Activated CD8-positive, alpha-beta T cell treated with anti-CD3 and anti-CD28 coated beads, Interleukin-2, amount 10 ng/mL, durations not matched to agents 7 days and 5 days (primary cell): ENCODE measurements around the gene DGKG. TPM values are rescaled to one million over a fixed set of nuclear protein-coding genes. Genes with fewer than 3 reads are reported as not detected.

Experiments
- ATAC-seq: fragments of 150-1000 bp; cut with Tn5 transposase; one replicate; pipeline ENCODE4 v1.10.0; 2021; ENCODE audit warnings: moderate library complexity
- CTCF ChIA-PET: fragments of 350-600 bp; sonication (Branson Sonifier 250); formaldehyde crosslinking; loops from one replicate; lab custom pipeline; 2021; ENCODE audit warnings: antibody characterized with exemption; lab: Charles Lee
- POLR2A ChIA-PET: fragments of 350-600 bp; sonication (Branson Sonifier 250); formaldehyde crosslinking; loops from one replicate; lab custom pipeline; 2021; ENCODE audit warnings: antibody characterized with exemption; lab: Charles Lee
- DNase-seq: peaks from one replicate; pipeline ENCODE4 v3.0.0-alpha.2; 2020
- H3K27ac Mint-ChIP-seq: one replicate; pipeline ENCODE4 v1.8.0; 2021; ENCODE audit warnings: mild to moderate bottlenecking, mixed read lengths
- H3K27me3 Mint-ChIP-seq: one replicate; pipeline ENCODE4 v1.8.0; 2021; ENCODE audit warnings: low read depth, mixed read lengths
- H3K36me3 Mint-ChIP-seq: one replicate; pipeline ENCODE4 v1.8.0; 2021; ENCODE audit warnings: low read depth, mixed read lengths
- H3K4me1 Mint-ChIP-seq: one replicate; pipeline ENCODE4 v1.8.0; 2021; ENCODE audit warnings: low read depth, mixed read lengths
- H3K4me3 Mint-ChIP-seq: one replicate; pipeline ENCODE4 v1.8.0; 2021; ENCODE audit warnings: mild to moderate bottlenecking, mixed read lengths
- H3K9me3 Mint-ChIP-seq: one replicate; pipeline ENCODE4 v1.8.0; 2022; ENCODE audit warnings: mixed read lengths; ENCODE audit not compliant: insufficient read depth
- total RNA-seq, 2 experiments: library from RNA; stranded (reverse); gene quantifications; one replicate each; pipeline ENCODE4 v1.2.3, GENCODE V29; 2021

DGKG gene
- total RNA-seq, 2 experiments from 2014 or later = 0.37 to 0.42 TPM

DNA sequence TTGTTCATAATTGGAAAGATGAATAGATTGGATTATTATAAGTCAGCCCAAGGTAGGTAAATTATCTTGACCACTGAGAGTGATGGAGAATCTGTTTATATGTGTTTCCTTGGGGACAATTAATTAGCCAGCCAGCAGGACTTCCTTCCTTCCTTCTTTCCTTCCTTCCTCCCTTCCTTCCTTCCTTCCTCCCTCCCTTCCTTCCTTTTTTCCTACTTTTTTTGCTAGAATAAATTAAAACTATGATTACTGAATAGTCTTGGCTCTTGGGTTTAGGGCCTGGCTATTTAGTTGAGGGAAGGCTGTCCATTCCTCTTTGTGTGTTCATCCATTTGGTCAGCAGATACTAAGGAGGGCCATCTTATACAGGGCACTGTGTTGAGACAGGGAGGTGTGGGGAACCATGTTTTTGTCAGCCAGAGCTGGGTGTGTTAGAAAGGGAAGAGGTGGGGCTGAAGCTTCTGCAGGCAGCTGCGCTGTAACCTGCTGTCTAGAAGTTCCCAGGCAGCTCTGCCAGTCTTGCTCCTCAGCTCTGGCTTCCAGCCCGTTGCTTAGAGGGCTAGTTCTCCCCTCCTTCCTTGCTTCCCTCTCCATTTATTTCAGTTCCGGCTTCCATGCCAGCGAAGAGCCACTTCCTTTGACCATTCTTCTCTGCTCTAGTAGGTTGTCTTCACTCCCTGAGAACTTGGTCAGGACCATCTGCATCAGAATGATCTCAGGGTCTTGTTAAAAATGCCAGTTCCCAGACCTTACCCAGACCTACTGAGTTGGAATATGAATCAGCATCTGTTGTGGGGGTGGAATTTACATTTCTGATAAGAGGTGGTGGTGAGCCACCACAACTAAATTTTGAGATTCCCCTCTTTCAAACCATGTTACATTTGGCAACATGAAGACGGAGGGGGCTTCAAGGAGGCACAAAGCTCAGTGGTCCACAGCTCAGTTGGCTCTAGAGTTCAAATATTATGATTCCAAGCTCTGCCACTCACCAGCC is 113.9 kb downstream of the DGKG start:
- CTCF ChIA-PET = interaction anchor here (1.6 to 2.9 kb wide), 3 partner anchors 11 to 305 kb away, joined by 5 to 9 read pairs (median 9); no protein-coding TSS in a partner anchor
- H3K36me3 Mint-ChIP-seq = no peaks in the 10 kb centered on the region
- H3K27ac Mint-ChIP-seq = no peak overlapping the region
- H3K4me1 Mint-ChIP-seq = peaks cover 5% of the 10 kb centered on the region
- POLR2A ChIA-PET = no interaction called here
- DNase-seq (no peak), ATAC-seq (no peak)
- H3K27me3 Mint-ChIP-seq = peaks cover 20% of the 10 kb centered on the region
- no peak overlapping the region for H3K4me3 Mint-ChIP-seq
- H3K9me3 Mint-ChIP-seq = no peaks in the 10 kb centered on the region

DNA sequence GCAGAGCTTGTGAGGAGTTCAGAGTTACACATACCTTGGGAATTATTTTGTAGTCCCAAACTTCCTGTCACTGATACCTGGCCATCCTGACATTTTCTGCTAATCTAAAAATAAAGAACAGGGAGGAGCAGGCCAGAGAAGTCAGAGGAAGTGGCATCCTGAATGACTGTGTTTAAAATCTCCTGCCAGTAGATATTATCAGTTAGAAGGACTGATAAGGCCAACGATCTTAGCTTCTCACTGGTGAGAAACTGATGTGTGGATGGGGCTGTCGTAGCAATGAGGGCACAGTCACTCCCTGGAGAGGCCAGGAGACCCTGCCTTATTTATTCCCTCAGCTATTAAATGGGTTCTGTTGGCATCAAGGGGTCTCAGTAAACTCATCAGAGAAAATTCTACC is 115.1 kb downstream of the DGKG start:
- ChIA-PET POLR2A (no interaction called here), CTCF (interaction anchor here (0.6 to 6.4 kb wide), 5 partner anchors 264 to 321 kb away, joined by 3 to 44 read pairs (median 4); no protein-coding TSS in a partner anchor)
- Mint-ChIP-seq H3K4me1 (peaks cover 13% of the 10 kb centered on the region), H3K36me3 (no peaks in the 10 kb centered on the region), H3K27me3 (peaks cover 20% of the 10 kb centered on the region), H3K4me3 (no peak overlapping the region), H3K27ac (no peak overlapping the region), H3K9me3 (no peaks in the 10 kb centered on the region)
- no peak for ATAC-seq
- DNase-seq = no peak

DNA sequence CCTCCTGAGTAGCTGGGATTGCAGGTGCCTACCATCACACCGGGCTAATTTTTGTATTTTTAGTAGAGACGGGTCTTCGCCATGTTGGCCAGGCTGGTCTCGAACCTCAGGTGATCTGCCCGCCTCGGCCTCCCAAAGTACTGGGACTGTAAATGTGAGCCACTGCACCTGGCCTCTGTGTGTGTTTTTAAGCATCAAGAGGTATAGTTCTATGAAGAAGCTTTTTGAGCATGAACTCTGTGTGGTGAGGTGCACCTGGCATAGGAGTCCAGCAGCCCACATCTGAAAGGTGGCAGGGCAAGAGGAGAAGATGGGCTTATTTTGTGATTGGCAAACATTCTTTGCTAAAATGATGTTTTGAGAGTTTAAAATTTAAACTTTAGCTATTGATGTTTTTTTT is 118.0 kb downstream of the DGKG start:
- Mint-ChIP-seq H3K4me1 (peaks cover 18% of the 10 kb centered on the region), H3K27ac (no peak overlapping the region), H3K27me3 (peaks cover 23% of the 10 kb centered on the region), H3K36me3 (no peaks in the 10 kb centered on the region), H3K9me3 (no peaks in the 10 kb centered on the region), H3K4me3 (no peak overlapping the region)
- POLR2A ChIA-PET = no interaction called here
- DNase-seq (no peak), ATAC-seq (no peak)
- CTCF ChIA-PET = interaction anchor here (0.7 to 6.4 kb wide), 8 partner anchors 10 to 371 kb away, joined by 3 to 44 read pairs (median 12); no protein-coding TSS in a partner anchor

DNA sequence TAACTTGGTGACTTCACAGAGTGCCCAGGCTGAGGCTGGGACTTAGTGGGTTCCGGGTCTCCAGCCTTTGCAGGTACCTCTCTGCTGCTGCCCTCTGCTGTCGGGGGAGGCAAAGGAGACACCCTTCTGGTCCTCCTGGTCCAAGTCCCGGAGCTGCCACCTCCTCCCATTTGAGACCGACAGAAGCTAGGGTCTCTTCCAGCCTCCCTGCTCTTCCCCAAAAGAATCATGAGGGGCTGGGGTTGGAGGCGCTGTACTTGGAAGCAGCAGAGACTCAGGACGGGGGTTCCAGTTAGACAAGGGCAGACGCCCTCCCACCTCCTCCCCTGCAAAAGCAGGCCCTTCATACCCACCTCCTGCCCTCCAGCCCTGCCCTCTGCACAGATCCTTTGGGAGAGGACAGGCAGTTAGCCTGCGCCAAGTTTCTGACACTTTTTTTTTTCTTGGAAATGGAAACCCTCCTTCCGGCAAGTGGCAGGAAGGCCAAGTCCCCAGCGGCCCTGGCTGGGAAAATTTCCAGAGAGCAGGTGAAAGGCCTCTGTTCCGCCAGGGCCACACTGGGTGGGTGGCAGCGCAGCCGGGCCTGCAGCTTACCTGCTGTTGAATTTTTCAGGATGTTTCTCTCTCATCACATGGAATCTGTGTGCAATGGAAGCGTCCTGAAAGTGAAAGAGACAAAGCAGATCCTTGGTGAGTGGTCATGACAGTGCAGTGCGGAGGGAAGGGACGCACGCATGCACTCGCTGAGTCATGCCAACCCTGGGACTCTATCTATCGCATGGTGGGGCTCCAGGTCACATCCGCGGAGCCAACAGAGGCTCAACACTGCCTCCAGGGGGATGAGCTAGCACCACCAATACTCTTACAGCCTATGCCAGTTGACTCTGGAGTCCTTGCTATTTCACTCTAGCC is 119.9 kb downstream of the DGKG start:
- Mint-ChIP-seq H3K9me3 (no peaks in the 10 kb centered on the region), H3K27me3 (peaks cover 11% of the 10 kb centered on the region), H3K4me1 (peaks cover 18% of the 10 kb centered on the region), H3K4me3 (no peak overlapping the region), H3K27ac (no peak overlapping the region), H3K36me3 (no peaks in the 10 kb centered on the region)
- ChIA-PET CTCF (interaction anchor here (0.6 to 6.4 kb wide), 25 partner anchors 10 to 373 kb away, joined by 3 to 44 read pairs (median 4); no protein-coding TSS in a partner anchor), POLR2A (interaction anchor here (1.0 kb wide), 1 partner anchor 263 kb away, joined by 3 read pairs; no protein-coding TSS in a partner anchor)
- ATAC-seq (peak; percentile 97), DNase-seq (peak; percentile 80)

DNA sequence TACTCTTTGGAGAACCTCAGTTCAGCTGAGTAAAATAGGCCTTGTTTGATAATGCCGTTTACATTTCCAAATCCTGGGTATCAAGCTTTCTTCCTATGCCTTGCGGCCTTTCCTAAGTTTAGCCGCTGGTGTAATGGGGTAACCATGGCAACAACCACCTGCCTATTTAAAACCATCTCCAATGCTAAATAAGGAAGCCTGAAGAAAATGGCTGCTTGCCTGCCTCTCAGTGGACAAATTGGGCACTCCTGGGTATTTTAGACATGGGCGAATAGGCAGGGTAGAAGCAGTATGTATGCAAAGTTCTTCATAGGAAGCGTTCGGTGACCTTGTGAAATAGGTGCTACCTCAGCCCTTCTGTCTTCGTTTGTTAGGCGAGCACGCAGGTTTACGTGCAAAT is 122.7 kb downstream of the DGKG start:
- Mint-ChIP-seq H3K36me3 (no peaks in the 10 kb centered on the region), H3K4me1 (peaks cover 32% of the 10 kb centered on the region), H3K27me3 (peaks cover 9% of the 10 kb centered on the region), H3K9me3 (no peaks in the 10 kb centered on the region), H3K4me3 (no peak overlapping the region), H3K27ac (no peak overlapping the region)
- CTCF ChIA-PET = no interaction called here
- DNase-seq (no peak), ATAC-seq (no peak)
- POLR2A ChIA-PET = no interaction called here

DNA sequence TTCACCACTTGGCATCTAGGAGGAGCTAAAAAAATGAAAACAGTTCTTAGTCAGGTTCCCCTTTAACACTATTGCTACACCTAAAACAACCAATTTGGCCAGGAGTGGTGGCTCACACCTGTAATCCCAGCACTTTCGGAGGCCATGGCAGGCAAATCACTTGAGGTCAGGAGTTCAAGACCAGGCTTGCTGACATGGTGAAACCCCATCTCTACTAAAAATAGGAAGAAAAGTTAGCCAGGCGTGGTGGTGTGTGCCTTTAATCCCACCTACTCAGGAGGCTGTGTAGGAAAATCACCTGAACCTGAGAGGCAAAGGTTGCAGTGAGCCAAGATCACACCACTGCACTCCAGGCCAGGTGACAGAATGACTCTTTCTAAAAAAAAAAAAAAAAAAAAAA is 124.1 kb downstream of the DGKG start:
- ChIA-PET CTCF (interaction anchor here (1.0 to 1.2 kb wide), 3 partner anchors 255 to 295 kb away, joined by 3 to 5 read pairs (median 3); no protein-coding TSS in a partner anchor), POLR2A (no interaction called here)
- Mint-ChIP-seq H3K4me1 (peaks cover 33% of the 10 kb centered on the region), H3K4me3 (no peak overlapping the region), H3K27me3 (peaks cover 9% of the 10 kb centered on the region), H3K9me3 (no peaks in the 10 kb centered on the region), H3K36me3 (no peaks in the 10 kb centered on the region), H3K27ac (no peak overlapping the region)
- no peak for ATAC-seq
- DNase-seq = no peak

DNA sequence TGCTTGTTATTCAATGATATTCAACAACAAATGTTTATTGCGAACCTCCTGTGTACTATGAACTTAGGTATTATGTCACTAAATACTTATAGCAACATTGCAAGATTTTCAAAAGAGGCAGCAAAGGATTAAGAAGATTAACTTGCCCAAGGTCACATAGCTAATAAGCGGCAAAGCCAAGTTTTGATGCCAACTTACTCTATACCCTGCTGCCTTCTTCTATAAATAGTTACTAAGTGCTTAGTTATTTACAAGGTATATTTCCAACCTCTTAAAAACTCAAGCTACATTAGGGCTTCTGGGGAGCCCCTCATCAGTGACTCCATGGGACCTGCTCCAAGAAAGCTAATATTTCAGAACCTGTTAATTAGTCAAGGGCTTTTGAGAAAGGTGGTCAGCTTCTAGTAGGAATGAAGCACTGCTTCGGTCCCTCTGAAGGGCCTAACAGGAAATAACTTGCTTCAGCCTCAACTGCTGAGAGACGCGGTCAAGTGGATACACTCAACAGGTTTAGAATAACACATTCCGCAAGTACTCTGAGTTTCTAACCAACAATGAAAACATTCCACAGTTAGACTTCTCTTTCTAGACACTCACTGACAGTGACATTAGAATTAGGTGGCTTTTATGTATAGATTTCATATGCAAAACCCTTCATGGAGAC is 125.5 kb downstream of the DGKG start:
- no peaks in the 10 kb centered on the region for H3K9me3 Mint-ChIP-seq
- no peak overlapping the region for H3K27ac Mint-ChIP-seq
- no peaks in the 10 kb centered on the region for H3K36me3 Mint-ChIP-seq
- no peak overlapping the region for H3K4me3 Mint-ChIP-seq
- DNase-seq (no peak), ATAC-seq (no peak)
- H3K27me3 Mint-ChIP-seq = peaks cover 9% of the 10 kb centered on the region
- CTCF ChIA-PET = interaction anchor here (2.1 kb wide), 1 partner anchor 293 kb away, joined by 13 read pairs; no protein-coding TSS in a partner anchor
- POLR2A ChIA-PET = no interaction called here
- peaks cover 21% of the 10 kb centered on the region for H3K4me1 Mint-ChIP-seq

DNA sequence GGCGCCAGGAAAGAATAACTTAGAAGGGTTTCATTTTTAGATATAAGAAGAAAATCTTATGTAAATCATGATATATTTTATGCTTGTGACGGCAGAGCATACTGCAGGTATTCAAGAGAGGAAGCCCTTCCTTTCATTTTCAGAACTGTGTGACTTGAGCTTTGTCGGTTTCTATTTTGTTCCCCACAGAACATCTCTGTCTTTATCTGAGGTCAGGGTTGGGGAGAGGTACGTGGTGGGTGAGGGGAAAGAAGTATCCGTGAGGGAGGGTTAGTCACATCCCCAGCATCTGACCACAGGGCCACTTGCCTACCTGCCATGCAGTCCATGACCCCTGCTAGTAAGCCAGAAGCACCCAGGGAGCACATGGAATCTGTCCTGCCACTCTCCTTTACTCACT is 126.5 kb downstream of the DGKG start:
- ATAC-seq (peak; percentile 80), DNase-seq (no peak)
- ChIA-PET POLR2A (no interaction called here), CTCF (interaction anchor here (1.4 to 2.1 kb wide), 3 partner anchors 24 to 304 kb away, joined by 3 to 13 read pairs (median 4); no protein-coding TSS in a partner anchor)
- peak overlapping the region; percentile 86 for H3K27ac Mint-ChIP-seq
- H3K27me3 Mint-ChIP-seq = peaks cover 13% of the 10 kb centered on the region
- no peaks in the 10 kb centered on the region for H3K9me3 Mint-ChIP-seq
- no peaks in the 10 kb centered on the region for H3K36me3 Mint-ChIP-seq
- peaks cover 20% of the 10 kb centered on the region for H3K4me1 Mint-ChIP-seq
- peak overlapping the region; percentile 45 for H3K4me3 Mint-ChIP-seq

DNA sequence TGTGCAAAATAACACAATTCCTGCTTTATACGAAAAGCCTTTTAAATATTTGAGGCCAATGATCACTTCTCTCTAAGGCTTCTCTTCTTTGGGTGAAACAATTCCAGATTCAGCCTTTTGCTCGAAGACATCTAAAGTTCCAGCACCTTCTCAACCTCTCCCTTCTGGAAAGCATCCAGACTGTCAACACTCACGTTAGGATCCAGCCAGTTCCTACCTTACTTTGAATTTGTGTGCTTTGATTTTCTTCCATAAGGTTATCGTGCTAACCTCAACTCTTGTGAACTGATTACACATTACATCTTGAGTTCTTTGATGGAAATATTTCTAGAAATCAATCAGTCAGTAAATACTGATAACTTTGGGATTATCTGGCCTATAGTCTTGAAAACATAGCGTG is 127.9 kb downstream of the DGKG start:
- Mint-ChIP-seq H3K36me3 (no peaks in the 10 kb centered on the region), H3K27me3 (peaks cover 10% of the 10 kb centered on the region), H3K4me3 (no peak overlapping the region), H3K4me1 (peaks cover 20% of the 10 kb centered on the region), H3K27ac (no peak overlapping the region), H3K9me3 (no peaks in the 10 kb centered on the region)
- POLR2A ChIA-PET = no interaction called here
- DNase-seq (no peak), ATAC-seq (no peak)
- CTCF ChIA-PET = no interaction called here

DNA sequence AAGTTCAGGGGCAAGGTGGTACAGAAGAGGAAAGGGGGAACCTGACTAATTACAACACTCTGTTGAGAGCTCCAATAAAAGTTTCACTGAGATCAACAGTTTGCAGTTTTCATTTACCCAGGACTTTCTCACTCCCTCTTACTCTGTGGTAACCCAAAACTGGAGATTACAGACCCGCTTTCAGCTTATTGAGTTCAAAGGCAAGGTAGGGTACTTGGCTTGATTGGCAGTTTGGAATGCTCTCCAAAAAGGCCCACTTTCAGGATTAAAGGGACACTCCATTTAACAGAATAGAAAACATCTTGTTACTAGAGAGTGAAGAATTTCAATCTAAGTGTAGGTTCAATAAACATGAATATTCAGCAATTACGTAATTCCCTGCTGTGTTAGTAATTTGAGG is 135.6 kb downstream of the DGKG start:
- no peak for DNase-seq
- Mint-ChIP-seq H3K36me3 (no peaks in the 10 kb centered on the region), H3K9me3 (no peaks in the 10 kb centered on the region), H3K4me1 (no peaks in the 10 kb centered on the region), H3K27ac (no peak overlapping the region), H3K27me3 (peaks cover 49% of the 10 kb centered on the region), H3K4me3 (no peak overlapping the region)
- ChIA-PET POLR2A (no interaction called here), CTCF (interaction anchor here (1.0 kb wide), 1 partner anchor 15 kb away, joined by 4 read pairs; no protein-coding TSS in a partner anchor)
- no peak for ATAC-seq

DNA sequence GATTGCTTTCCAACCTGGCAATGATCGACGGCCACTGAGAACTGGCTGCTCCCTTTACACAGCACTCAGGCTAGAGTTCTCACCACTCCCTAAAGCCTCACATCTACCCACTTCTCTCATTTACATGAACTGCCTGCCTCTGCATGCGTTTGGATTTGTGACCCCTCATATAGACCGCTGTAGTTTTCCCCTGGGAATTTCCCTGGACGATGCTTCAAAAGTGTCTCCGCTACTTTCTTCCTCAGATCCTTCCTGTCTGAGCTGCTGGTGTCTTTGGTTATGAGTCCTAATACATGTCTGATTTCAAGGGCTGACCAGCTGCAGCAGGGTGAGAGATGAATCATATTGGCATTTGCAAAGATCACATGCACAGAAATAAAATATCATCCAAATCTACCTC is 136.4 kb downstream of the DGKG start:
- Mint-ChIP-seq H3K4me3 (no peak overlapping the region), H3K27ac (no peak overlapping the region), H3K9me3 (no peaks in the 10 kb centered on the region), H3K36me3 (no peaks in the 10 kb centered on the region), H3K4me1 (no peaks in the 10 kb centered on the region), H3K27me3 (peaks cover 49% of the 10 kb centered on the region)
- POLR2A ChIA-PET = no interaction called here
- no peak for DNase-seq
- CTCF ChIA-PET = no interaction called here
- no peak for ATAC-seq
